Superior temporal gyrus (tissue), 1 donor: ENCODE data around the gene EFR3B.

ENCODE experiments used
- DNase-seq: peaks from one replicate; pipeline ENCODE4 v3.0.0-alpha.2; 2016; ENCODE audit errors: extremely low spot score

Gene EFR3B

DNA sequence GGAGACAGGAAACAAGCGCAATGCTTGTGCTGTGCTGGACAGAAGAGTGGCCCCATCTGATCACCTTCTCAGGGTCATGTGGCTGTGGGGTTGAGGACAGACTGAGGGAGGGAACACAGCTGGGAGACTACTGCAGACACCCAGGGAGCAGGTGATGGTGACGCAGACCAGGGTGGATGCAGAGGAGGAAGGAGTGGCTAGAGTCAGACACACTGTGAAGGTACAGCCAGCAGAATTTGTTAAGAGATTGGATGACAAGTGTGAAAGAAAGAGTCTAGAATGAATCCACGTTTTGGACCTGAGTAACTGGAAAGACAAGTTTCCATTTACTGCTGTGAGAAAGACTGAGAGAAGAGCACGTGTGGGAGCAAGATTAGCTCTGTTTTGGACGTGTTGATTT lies 142.4 kb downstream of the EFR3B start:
- no peak for DNase-seq

DNA sequence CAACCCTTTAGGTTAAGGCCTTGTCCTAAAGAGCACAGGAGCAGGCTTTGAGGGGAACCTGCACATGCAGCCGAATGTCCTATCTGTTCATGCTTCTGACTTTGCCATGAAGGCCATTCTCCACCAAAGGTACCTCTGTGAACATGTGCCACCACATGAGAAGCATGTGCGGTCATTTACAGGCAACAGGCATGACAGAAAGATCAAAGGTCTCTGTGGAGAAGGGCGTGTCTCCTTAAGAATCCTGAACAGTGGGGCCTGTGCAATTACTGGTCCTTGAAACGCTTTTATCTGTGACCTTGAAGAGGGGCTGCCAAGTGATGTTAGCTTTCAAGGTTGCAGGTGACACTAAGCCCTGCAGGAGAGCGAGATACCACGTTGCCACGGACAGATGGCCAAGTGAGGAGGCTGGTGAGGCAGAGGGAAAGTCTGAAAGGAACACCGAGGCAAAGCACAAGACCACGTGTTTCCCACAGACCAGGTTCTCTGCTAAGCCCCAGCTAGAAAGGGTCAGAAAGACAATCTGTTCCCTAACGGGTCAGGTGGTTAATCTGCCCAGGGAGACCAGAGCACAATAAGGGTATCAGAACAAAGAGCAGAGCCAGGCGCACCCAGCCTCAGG lies 146.0 kb downstream of the EFR3B start:
- DNase-seq = no peak

DNA sequence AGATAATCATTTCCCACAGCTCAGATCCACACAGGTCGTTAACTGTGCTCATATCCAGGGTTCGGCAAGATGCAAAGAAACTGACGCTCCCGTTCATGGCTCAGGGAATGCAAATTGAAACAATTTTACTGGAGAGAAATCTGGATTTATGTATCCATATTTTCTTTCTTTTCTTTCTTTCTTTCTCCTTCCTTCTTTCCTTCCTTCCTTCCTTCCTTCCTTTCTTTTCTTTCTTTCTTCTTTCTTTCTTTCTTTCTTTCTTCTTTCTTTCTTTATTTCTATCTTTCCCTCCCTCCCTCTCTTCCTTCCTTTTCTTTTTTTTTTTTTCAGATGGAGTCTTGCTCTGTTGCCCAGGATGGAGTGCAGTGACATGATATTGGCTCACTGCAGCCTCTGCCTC lies 146.5 kb downstream of the EFR3B start:
- DNase-seq = no peak

DNA sequence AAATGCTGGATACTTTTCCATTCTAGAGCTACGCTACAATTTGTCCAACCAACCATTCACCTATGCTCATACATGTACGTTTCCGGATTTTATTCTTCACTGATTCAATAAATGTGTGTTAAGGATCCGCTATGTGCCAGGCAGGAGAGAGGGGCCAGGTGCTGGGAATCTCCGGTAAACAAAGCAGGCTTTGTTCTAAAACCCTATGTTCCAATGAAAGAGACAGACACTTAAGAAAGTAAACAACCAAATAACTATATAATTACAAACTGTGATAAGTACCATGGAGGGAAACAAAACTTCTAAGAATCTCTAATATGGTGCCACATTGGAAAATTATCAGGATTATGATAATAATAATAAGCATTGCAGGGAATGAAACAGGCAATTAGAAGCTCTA lies 148.7 kb downstream of the EFR3B start:
- DNase-seq = no peak

DNA sequence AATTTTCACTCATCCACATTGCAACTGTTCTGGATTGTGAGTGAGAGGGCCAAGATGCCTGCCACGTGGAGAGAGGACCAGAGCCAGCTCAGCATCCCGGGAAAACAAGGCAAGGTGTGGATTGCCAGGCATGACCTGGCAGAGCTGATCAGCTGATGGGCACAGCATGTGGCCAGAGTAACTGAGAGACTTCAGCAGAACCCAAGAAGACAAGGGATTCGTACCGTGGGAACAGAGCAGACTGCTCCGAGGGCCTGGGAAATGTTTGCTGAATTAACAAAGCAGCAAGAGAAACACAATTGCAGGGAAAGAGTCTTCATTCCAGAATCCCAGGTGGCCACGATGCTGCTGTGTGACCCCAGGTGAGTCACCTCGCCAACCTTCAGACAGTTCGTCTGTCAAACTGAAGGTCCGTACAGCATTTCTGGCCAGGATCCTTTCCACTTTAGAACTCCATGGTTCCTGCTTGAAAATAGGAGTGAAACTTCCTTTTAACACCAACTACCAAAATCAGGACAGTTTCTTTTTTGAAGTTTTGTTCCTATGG lies 152.8 kb downstream of the EFR3B start:
- DNase-seq = no peak

DNA sequence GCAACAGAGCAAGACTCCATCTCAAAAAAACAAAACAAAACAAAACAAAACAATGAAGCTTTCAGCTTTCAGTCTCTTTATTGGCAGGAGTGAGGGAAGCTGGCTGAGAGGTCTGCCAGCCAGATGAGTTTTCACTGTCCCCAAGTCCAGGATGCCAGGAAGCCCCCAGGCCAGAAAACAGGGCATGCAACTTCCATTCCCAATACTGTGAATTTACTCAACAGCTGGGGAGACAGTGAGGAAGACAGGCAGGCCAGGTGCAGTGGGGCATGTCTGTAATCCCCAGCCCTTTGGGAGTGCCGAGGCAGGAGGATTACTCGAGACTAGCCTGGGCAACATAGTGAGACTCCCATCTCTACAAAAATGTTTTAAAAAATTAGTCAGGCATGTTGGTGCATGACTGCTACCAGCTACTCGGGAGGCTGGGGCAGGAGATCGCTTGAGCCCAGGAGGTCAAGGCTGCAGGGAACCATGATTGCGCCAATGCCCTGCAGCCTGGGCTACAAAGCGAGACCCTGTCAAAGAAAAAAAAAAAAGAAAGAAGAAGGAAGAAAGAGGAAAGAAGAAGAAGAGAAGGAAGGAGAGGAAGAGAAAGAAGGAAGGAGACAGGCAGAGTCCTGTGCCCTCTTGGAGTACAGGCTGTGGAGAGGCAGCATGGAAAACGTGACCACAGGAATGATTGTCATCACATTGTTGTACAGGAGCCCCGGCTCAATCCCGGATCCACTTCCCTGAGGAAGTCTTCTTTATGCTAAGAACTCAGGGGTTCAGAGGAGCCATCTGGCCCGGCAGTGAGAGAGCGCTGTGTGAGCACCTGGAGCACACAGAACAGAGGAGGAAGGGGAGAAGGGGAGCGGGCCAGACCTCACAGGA lies 155.7 kb downstream of the EFR3B start:
- DNase-seq = no peak

DNA sequence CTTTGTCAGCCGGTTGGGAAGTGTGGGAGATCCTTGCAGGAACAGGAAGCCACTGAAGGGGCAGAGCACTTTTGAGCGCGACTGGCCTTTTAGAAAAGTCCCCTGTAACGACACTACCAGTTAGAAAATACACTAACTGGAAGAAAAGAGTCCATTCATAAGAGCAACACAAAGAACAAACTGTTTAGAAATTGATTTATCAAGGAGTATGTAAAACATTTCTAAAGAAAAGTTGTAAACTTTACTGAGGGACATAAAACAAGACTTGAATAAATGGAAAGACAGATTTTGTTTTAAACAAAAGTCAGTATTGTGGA lies 156.3 kb downstream of the EFR3B start:
- no peak for DNase-seq

DNA sequence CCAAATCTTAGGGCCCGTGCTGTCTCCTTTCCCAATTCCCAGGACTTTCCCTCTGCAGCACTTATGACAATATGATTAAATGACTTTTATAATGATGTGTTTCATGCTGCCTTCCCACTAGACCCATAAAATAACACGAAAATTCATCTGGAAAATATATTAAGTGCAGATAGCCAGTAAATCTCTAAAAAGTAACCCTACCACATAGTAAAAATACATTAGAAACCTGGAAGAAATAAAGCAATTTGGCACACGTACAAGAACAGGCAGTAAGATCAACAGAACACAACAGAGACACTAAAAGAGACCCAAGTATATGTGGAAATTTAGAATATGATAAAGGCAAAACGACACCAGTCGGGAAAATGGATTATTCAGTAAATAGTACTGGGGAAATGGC lies 156.7 kb downstream of the EFR3B start:
- no peak for DNase-seq

DNA sequence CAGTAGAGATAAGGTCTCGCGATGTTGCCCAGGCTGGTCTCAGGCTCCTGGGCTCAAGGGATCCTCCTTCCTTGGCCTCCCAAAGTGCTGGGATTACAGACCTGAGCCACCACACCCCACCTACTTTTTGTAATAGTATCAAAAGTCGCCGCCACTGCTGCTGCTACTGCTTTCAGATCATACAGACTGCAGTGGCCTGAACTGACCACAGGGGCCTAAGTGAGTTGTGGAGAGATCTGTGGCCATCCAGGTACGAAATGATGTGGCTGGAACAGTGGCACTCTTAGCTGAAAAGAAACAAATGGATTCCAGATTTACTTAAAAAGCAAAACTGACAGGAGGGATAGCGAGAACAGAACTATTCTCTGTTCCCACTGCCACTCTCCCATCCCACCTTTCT lies 159.4 kb downstream of the EFR3B start:
- no peak for DNase-seq

DNA sequence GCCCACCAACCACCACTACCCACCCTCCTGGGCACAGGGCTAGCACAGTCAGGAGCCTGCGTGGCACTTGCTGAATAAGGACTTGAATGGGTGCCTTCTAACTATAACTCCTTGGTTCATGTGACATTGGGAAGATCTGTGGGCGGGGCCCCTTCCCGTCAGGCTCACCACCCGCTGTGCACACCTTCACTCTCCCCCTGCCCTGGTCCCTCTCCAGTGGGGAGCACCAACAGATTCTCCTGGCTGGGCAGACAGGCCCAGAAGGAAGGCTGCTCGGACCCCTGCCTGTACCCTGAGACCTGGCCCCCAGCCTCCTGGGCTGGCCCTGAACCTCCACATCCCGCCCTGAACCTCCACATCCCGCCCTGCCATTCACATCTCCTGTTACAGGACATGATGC lies 159.9 kb downstream of the EFR3B start:
- DNase-seq = no peak

DNA sequence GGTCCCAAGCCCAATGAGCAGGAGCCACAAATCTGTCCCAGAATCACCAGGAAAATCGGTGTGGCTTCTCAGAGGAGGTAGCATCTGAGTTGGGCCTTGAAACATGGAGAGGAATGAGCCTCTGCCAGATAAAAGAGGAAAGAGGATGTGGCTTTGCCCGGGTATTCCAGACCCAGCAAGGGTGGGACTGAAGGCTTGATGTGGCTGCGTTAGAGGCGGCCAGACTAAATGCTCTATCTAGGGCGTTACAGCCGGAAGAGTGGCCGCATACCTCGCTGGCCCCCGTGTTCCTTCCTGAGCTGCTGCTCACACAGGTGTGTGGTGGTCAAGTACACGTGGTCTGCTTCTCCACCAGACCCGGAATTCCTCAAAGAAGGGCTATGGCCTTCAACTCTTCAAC lies 160.4 kb downstream of the EFR3B start:
- no peak for DNase-seq

DNA sequence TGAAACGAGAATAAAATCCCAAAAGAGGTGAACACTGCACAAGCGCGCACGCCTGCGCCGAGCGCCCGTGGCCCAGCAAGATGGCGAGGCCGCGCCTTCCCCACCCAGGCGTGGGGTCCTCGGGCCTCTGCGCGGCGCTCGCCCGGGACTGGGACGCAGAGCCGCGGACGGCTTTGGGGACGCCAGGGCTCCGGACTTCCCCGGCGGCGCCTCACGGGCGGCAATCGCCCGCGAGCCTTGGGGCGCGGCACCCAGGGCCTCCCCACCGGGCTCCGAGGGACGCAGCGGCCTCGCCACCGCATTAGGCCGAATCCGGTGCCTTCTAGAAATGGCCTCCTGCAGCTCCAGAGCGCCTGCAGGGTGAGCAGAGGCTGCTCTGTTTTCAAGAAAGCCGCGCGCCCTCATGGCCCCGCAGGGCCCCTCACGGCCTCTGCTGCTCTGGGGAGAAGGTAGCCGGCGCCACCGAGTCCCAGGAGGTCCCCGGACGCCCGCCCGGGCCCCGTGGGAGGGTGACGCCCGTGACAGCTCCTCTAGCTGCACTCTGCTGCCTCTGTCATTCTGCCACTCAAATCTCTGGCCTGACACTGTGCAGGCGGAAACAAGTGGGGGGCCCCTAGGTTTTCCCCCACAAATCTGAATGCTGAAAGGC lies 162.4 kb downstream of the EFR3B start:
- no peak for DNase-seq

DNA sequence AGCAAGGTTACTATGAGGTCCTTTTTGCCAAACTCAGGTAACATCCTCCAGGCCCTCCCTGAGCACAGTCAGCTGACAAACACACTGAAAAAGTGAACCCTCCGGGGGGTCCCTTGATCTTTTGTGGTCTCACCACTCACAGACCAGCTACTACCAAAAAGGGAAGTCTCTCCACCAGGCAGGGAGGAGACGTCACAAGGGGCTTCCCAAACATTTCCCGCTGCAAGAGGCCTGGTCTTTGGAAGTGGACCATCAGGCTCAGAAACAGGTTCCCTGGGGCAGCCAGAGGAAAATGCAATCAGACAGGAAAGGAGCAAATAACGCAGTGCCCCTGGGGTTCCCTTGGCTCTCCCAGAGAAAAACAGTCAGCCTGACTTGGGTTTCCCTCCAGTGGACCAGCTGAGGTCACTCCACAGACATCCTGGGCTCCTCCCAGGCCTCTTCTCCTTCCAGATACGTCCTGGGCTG lies 165.2 kb downstream of the EFR3B start:
- no peak for DNase-seq
